GM13976 (cell line): ENCODE results near the gene CDK18.

ENCODE experiments used
- DNase-seq: peaks from one replicate; pipeline ENCODE4 v3.0.0; 2012; ENCODE audit warnings: low spot score
- CTCF ChIP-seq: IDR thresholded peaks from 2 replicates; pipeline ENCODE4 v1.5.1; 2012; ENCODE audit warnings: borderline replicate concordance, mild to moderate bottlenecking; ENCODE audit not compliant: insufficient read depth; ENCODE audit errors: extremely low read depth, missing control alignments, control extremely low read depth
- in situ Hi-C: fragments of 300-500 bp; cut with MboI; formaldehyde crosslinking; loops from one replicate; pipeline ENCODE4 v1.12.0; 2022; ENCODE audit warnings: low sequenced_read_pairs, mixed read lengths, inconsistent platforms; ENCODE audit not compliant: unreplicated experiment

The CDK18 gene

GRCh38 chr1:205531191-205532025, 26.9 kb downstream of the CDK18 start:
- in situ Hi-C loops: no loop called here
- no peak for DNase-seq
- no peak for TF ChIP-seq CTCF

- TF ChIP-seq CTCF: no peak
- in situ Hi-C loops: no loop called here
- DNase-seq: no peak
These were observed 27.8 kb downstream of the CDK18 start for GRCh38 chr1:205532026-205532898.

DNA sequence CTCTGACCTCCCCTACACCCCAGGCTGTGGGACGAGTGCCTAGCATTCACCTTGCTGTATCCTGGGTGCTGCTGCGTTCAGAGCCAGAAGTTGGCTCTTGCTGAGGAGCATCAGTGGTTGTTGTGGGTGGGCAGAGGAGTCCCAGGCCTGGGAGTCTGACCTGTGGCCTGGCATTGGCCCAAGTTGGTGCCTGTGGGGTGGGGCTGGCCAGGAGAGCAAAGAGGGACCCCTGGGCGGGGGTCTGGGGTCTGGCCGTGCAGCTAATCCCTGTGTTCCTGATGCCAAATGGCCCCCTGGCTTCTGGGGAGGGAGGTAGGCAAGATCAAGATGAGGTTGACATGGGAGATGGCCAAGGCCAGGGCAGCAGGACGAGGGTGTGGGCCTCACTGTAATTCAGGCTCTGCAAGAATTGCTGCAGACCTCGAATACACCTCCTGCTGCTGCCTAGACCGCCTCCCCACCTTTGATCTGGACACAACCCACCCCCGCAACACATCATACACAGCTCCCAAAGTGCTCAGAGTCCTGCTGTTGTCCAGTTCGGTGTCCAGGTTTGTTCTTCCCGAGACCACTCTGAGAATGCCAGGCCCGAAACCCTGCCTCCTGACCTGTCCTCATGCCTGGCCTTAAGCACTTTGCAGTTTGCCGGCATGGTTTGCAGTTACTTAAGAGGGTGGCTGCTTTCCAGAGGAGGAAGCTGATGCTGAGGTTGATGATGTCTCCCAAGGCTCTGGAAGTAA, 28.7 kb downstream of the CDK18 start:
- in situ Hi-C loops: no loop called here
- TF ChIP-seq CTCF: no peak

DNA sequence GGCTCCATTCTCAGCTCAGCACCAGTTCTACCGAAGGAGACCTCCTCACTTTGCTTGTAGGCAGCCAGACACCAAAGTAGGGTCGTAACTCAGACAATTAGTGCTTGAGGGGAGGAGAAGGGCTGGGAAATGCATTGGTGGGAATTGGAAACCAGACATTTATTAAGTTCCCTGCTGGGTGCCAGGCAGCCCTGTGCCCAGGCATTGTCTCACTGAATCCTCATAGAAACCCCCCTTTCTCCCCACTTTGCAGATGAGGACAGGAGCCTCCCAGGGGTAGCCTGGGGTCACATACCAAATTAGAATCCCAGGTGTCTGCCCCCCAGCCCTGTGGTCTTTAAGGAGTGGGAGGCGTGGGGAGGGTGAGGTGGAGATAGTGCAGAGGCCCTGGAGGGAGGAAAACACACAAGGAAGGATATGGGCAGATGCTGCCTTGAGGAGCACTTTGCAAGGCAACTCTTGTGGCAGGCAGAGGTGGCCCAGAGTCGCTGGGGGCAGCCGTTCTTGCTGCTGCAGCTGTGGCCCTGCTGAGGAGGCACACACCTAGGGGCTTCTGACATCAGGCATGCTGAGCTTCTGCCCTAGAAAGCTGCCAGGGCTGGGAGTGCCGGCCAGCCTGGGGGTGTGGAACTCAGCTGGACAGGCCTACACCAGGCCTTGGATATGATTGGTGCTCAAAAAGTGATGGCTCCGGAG, 29.4 kb downstream of the CDK18 start:
- no peak for DNase-seq
- no peak for TF ChIP-seq CTCF
- in situ Hi-C loops: no loop called here

More for the DNA sequence above, 28.7 kb downstream of the CDK18 start:
- no peak for DNase-seq

GRCh38 chr1:205534444-205534985, 30.0 kb downstream of the CDK18 start:
- DNase-seq: no peak
- TF ChIP-seq CTCF: no peak
- in situ Hi-C loops: no loop called here
